IPS-15b (cell line): ENCODE data around the gene GNPTAB.

Experiments used
- H3K27me3 ChIP-seq: one replicate; pipeline ENCODE4 v1.6.1; 2013; ENCODE audit warnings: low read length; ENCODE audit not compliant: control insufficient read depth, insufficient read depth
- H3K36me3 ChIP-seq: one replicate; pipeline ENCODE4 v1.6.1; 2013; ENCODE audit warnings: low read length; ENCODE audit not compliant: control insufficient read depth, insufficient read depth
- H3K4me1 ChIP-seq: one replicate; pipeline ENCODE4 v1.6.1; 2013; ENCODE audit warnings: mild to moderate bottlenecking, low read length; ENCODE audit not compliant: control insufficient read depth, insufficient read depth
- H3K4me3 ChIP-seq: one replicate; pipeline ENCODE4 v1.5.1; 2013; ENCODE audit warnings: low read depth, low read length
- H3K9ac ChIP-seq: one replicate; pipeline ENCODE4 v1.6.1; 2013; ENCODE audit warnings: low read depth, mild to moderate bottlenecking, low read length
- H3K9me3 ChIP-seq: one replicate; pipeline ENCODE4 v1.6.1; 2013; ENCODE audit warnings: mild to moderate bottlenecking, low read length; ENCODE audit not compliant: control insufficient read depth, insufficient read depth

GNPTAB gene

GRCh38 chr12:101714877-101715444 is 115.8 kb downstream of the GNPTAB start:
- no peaks in the 10 kb centered on the region for H3K9me3 ChIP-seq
- no peaks in the 10 kb centered on the region for H3K36me3 ChIP-seq
- H3K4me1 ChIP-seq, result no peaks in the 10 kb centered on the region
- no peak overlapping the region for H3K9ac ChIP-seq
- H3K4me3 ChIP-seq, result no peak overlapping the region
- H3K27me3 ChIP-seq, result no peaks in the 10 kb centered on the region

- H3K4me3 ChIP-seq, result no peak overlapping the region
- H3K9ac ChIP-seq, result no peak overlapping the region
- H3K9me3 ChIP-seq, result no peaks in the 10 kb centered on the region
- H3K4me1 ChIP-seq, result no peaks in the 10 kb centered on the region
- H3K36me3 ChIP-seq, result no peaks in the 10 kb centered on the region
- no peaks in the 10 kb centered on the region for H3K27me3 ChIP-seq
Observed at GRCh38 chr12:101713930-101714329, 116.8 kb downstream of the GNPTAB start.

- no peaks in the 10 kb centered on the region for H3K36me3 ChIP-seq
- no peak overlapping the region for H3K9ac ChIP-seq
- H3K9me3 ChIP-seq, result no peaks in the 10 kb centered on the region
- no peak overlapping the region for H3K4me3 ChIP-seq
- no peaks in the 10 kb centered on the region for H3K4me1 ChIP-seq
- H3K27me3 ChIP-seq, result no peaks in the 10 kb centered on the region
Observed at GRCh38 chr12:101713059-101713682, 117.6 kb downstream of the GNPTAB start.

GRCh38 chr12:101710288-101710687 is 120.5 kb downstream of the GNPTAB start:
- H3K9ac ChIP-seq, result no peak overlapping the region
- no peaks in the 10 kb centered on the region for H3K9me3 ChIP-seq
- H3K27me3 ChIP-seq, result no peaks in the 10 kb centered on the region
- no peaks in the 10 kb centered on the region for H3K4me1 ChIP-seq
- no peak overlapping the region for H3K4me3 ChIP-seq
- H3K36me3 ChIP-seq, result no peaks in the 10 kb centered on the region

GRCh38 chr12:101707131-101707782 is 123.5 kb downstream of the GNPTAB start:
- H3K9ac ChIP-seq, result no peak overlapping the region
- H3K4me3 ChIP-seq, result no peak overlapping the region
- no peaks in the 10 kb centered on the region for H3K36me3 ChIP-seq
- no peaks in the 10 kb centered on the region for H3K27me3 ChIP-seq
- no peaks in the 10 kb centered on the region for H3K4me1 ChIP-seq
- no peaks in the 10 kb centered on the region for H3K9me3 ChIP-seq

GRCh38 chr12:101706403-101706802 is 124.4 kb downstream of the GNPTAB start:
- no peak overlapping the region for H3K9ac ChIP-seq
- H3K27me3 ChIP-seq, result no peaks in the 10 kb centered on the region
- no peaks in the 10 kb centered on the region for H3K9me3 ChIP-seq
- H3K36me3 ChIP-seq, result no peaks in the 10 kb centered on the region
- no peaks in the 10 kb centered on the region for H3K4me1 ChIP-seq
- H3K4me3 ChIP-seq, result no peak overlapping the region

- no peak overlapping the region for H3K4me3 ChIP-seq
- no peaks in the 10 kb centered on the region for H3K9me3 ChIP-seq
- no peaks in the 10 kb centered on the region for H3K36me3 ChIP-seq
- H3K4me1 ChIP-seq, result no peaks in the 10 kb centered on the region
- no peaks in the 10 kb centered on the region for H3K27me3 ChIP-seq
- H3K9ac ChIP-seq, result no peak overlapping the region
Observed at GRCh38 chr12:101703487-101703886, 127.3 kb downstream of the GNPTAB start.

GRCh38 chr12:101700299-101700820 is 130.4 kb downstream of the GNPTAB start:
- peaks cover 18% of the 10 kb centered on the region for H3K27me3 ChIP-seq
- H3K36me3 ChIP-seq, result peaks cover 2% of the 10 kb centered on the region
- no peaks in the 10 kb centered on the region for H3K9me3 ChIP-seq
- no peak overlapping the region for H3K4me3 ChIP-seq
- H3K9ac ChIP-seq, result no peak overlapping the region
- H3K4me1 ChIP-seq, result no peaks in the 10 kb centered on the region

- peaks cover 20% of the 10 kb centered on the region for H3K27me3 ChIP-seq
- no peak overlapping the region for H3K9ac ChIP-seq
- H3K4me1 ChIP-seq, result no peaks in the 10 kb centered on the region
- H3K36me3 ChIP-seq, result peaks cover 2% of the 10 kb centered on the region
- H3K9me3 ChIP-seq, result no peaks in the 10 kb centered on the region
- peak overlapping the region; percentile 80 for H3K4me3 ChIP-seq
Observed at GRCh38 chr12:101698800-101699347, 131.9 kb downstream of the GNPTAB start.

GRCh38 chr12:101697930-101698799 is 132.6 kb downstream of the GNPTAB start:
- peak overlapping the region; percentile 19 for H3K9ac ChIP-seq
- no peaks in the 10 kb centered on the region for H3K4me1 ChIP-seq
- H3K9me3 ChIP-seq, result no peaks in the 10 kb centered on the region
- peak overlapping the region; percentile 80 for H3K4me3 ChIP-seq
- H3K27me3 ChIP-seq, result peaks cover 20% of the 10 kb centered on the region
- H3K36me3 ChIP-seq, result peaks cover 2% of the 10 kb centered on the region

- Histone ChIP-seq H3K9ac (peak within 1 kb of the TSS; percentile 38), H3K4me1 (no peaks in the 10 kb centered on the region)
Observed at GRCh38 chr12:101697197-101697929, 133.4 kb downstream of the GNPTAB start, which contains the start of gene CHPT1. Gene CHPT1 (plus strand): TSS chr12:101697640. CDS start chr12:101697862, 222 bp downstream.

More at GRCh38 chr12:101697197-101697929, 133.4 kb downstream of the GNPTAB start, which contains the start of gene CHPT1:
- no peaks in the 10 kb centered on the region for H3K9me3 ChIP-seq
- peak within 1 kb of the TSS; percentile 80 for H3K4me3 ChIP-seq
- H3K36me3 ChIP-seq, result peaks cover 2% of the 10 kb centered on the region
- peaks cover 20% of the 10 kb centered on the region for H3K27me3 ChIP-seq
